ENCODE results near the gene ADGRB3.

- TF ChIP-seq CTCF (IDR thresholded peaks at IDR 0.05) (no peak), POLR2A (IDR thresholded peaks at IDR 0.05) (no peak), EP300 (IDR thresholded peaks at IDR 0.05) (no peak), POLR2AphosphoS5 (IDR thresholded peaks at IDR 0.05) (no peak)
These were observed 744.4 kb downstream of the ADGRB3 start for GRCh38 chr6:69379518-69379917.

All from sigmoid colon (tissue), 4 donors.